Inflammatory macrophage (primary cell): ENCODE measurements around the gene CSPG5.

Source experiments
- DNase-seq, 2 donors: peaks; one replicate each; pipeline ENCODE4 v3.0.0-alpha.2; 2020 to 2022

Gene CSPG5

DNA sequence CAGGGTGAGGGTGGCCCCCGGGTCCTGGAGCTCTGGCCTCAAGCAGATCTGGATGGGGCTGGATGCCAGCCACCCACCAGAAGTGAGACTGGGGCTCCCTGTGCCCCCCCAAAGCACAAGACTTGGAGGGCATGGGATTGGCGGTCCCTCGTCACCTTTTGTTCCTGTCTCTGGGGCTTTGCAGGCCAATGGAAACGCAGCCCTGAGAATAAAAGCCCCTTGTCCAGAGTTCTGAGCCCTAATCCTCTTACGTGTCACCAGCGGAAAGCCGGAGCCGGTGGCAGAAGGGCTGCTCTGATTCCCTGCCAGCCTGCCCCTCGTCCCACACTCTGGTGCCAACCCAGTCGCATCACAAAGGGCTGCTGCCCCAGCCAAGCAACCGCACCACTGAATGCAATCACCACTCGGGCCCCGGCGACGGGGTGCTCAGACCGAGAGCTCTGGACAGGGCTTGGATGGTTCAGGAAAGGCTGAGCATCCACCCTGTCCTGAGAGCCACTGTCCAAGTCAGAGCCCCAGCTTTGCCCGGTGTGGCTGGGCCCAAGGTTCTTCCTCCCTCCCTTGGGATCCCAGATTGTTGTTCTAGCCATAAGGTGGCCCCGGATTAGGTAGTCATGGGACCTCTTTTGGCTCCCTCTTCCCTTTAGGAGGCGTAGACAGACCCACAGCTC, 42.3 kb downstream of the CSPG5 start:
- DNase-seq: no peak

DNA sequence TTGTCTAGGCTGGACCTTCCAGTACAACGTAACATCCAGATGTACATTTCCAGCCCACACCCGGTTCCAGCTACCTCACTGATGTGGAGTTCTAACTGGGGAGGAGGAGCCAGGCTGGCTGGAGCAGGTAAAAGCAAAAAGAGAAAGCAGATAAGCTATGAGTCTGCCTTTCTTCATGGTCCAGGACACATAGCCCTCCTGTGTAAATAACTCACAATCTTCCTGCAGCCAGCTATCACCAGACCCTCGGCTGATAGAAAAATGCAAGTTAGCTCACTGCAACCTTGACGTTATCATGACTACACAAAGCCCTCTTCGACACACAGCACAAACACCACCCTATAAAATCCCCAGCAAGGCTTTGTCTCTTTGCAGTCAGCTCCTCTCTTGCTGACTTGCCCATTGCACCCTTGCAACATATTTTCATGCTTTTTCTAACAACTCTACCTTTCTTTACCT, 44.6 kb downstream of the CSPG5 start:
- DNase-seq: no peak

DNA sequence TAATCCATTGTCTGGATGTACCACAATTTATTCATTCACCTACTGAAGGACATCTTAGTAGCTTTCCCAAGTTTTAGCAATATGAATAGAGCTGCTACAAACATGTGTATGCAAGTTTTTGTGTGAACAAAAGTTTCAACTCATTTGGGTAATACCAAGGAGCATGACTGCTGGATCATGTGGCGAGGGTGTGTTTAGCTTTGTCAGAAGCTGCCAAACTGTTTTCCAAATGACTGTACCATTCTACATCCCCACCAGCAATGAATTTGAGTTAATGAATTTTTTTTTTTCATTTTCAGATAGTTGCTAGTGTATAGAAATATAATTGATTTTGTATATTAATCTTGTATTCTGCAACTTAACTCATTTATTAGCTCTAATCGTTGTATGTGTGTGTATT, 45.2 kb downstream of the CSPG5 start:
- no peak for DNase-seq

DNA sequence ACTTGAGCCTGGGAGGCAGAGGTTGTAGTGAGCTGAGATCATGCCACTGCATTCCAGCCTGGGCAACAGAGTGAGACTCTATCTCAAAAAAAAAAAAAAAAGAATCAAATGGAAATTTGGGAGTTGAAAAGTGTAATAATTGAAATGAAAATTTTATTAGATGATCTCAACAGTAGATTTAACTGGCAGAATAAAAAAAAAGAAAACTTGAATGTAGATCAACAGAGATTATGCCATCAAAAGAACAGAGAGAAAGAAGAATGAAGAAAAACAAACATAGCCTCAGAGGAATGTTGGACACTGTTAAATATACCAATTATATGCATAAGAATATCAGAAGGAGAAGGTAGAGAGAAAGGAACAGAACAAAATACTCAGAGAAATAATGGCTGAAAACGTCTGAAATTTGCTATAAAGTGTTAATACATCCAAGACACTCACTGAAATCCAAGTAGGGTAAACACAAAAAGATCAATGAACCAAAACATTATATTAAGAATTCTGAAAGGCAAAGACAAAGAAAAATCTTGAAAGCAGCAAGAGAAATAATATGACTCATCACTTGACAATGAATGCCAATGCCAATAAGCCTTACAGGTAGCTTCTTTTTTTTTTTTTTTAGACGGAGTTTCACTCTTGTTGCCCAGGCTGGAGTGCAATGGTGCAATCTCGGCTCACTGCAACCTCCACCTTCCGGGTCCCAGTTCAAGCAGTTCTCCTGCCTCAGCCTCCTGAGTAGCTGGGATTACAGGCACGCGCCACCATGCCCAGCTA, 50.5 kb downstream of the CSPG5 start:
- DNase-seq: no peak

DNA sequence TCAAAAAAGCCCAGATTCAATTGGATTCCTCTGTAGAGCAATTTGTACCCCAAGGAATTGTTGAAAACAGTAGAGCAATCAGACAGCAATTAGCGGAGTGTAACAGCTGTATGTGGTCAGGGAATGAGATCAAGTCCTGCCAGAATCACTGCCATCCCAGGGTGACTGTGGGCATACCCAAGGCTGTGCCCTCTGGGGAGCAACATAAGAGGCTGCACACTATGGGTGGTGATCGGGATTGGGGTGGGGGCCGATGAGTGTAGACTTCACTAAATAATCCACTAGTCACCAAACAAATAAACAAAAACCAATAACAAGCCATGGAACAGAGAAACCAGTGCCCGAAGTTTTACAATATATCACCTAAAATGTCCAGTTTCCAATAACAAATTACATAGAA, 53.0 kb downstream of the CSPG5 start:
- no peak for DNase-seq

DNA sequence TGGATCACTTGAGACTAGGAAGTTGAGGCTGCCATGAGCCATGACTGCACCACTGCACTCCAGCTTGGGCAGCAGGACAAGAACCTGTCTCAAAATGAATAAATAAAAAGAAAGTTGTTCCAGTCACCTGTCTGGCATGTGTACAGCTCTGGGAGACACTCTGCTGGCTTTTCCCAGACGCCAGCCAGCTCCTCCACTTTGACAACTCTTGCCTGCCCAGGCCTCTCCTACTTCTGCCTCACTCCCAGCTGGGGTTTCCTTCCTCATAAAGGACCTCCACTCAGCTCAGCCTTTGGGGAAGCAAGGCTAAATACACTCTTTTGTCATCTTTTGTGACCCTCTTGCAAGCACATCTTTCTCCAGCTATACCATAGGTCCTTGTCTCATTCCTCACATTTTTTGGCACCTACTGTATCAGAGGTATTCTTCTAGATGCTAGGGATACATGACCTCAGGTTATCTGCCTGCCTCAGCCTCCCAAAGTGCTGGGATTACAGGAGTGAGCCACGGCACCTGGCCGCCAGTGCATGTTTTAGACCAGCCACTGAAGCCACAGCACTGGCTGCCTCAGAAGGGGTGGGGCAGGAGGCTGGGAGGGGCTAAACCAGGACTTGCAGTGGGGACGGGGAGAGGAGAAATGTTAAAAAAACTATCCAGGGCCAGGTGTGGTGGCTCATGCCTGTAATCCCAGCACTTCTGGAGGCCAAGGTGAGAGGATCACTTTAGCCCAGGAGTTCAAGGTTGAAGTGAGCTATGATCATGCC, 55.2 kb downstream of the CSPG5 start:
- peak in 1 of 2 donors; percentile 8 for DNase-seq

DNA sequence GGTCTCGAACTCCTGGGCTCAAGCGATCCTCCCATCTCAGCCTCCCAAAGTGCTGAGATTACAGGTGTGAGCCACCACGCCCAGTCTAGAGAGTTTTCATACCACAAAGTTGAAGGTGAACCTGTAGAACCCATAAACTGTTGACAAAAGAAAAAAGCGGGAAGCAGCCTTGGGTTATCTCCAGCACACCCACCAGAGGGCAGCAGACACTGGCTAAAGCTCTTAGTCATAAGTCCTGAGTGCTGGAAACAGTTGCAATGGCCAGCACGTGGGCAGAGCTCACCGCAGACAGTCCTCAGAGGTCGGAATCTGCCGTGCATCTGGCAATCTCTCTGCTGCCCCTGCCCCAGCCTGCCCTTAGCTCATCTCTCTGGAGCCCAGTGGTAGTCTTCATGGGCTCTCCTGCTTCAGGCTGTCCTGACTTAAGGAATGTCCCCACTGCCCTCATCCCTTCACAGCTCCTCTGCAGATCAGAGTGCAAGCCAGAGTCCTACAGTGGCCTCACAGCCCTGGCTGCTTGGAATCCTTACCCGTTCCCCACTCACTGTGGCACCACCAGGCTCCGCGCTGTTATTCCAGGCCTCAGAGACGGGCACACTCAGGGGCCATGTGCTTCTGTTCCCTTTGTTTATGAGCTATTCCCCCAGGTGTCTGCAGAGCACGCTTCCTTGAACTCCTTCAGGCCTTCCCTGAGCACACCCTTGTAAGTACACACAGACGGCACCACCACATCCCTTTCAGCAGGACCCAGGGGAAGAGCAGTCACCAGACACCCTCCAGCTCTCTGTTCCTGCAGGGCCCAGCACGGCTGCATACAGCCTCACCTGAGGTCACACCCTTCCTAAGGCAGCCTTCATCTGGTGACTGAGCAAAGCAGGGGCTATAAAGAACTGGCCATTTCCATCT, 56.3 kb downstream of the CSPG5 start:
- peak; percentile 93 to 94 for DNase-seq

DNA sequence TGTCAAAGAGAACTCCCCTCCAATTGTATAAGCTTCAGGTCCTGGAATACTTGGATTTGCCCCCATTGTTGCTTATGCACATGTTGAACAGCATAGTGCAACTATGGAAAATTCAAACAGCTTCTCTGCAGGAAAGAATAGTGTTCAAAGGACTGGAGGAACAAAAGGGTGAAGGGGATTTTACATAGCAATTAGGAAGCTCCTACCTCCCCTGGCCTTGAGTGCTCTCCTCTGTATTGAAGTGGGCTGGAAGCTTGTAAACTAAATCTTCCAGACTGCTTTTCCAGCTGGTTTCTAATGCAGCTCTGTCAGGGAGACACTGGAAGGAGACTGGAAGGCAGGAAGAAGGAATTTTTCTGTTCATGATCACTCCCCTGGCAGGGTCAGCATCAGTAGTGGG, 57.9 kb downstream of the CSPG5 start:
- DNase-seq: no peak

DNA sequence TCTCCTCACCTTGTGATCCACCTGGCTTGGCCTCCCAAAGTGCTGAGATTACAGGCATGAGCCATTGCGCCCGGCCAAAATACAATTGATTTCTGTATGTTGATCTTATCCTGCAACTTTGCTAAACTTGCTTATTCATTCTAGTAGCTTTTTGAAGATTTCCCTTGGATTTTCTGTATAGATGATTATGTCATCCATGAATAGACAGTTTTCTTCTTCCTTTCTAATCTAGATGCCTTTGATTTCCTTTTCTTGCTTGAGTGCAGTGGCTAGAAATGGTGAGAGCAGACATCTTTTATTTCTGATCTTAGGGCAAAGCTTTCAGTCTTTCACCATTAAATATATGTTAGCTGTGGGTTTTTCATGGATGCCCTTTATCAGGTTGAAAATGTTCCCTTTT, 60.7 kb downstream of the CSPG5 start:
- DNase-seq: no peak

DNA sequence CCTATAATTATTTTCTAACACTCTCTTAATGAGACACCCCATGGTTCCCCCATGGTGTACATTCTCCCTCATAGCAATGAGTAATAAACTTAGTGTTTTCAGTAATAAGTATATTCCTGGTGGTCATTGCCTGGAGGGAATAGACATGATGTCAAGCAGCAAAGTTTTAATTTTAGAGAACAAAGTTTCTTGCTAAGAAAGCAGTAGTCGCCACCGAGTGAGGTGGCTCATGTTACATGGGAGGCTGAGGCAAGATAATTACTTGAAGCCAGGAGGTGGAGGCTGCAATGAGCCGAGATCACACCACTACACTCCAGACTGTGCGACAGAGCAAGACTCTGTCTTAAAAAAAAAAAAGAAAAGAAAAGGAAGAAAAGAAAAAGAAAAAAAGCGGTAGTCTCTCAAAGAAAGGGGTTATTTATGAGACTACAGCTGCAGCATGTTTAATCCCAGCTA, 62.8 kb downstream of the CSPG5 start:
- no peak for DNase-seq

DNA sequence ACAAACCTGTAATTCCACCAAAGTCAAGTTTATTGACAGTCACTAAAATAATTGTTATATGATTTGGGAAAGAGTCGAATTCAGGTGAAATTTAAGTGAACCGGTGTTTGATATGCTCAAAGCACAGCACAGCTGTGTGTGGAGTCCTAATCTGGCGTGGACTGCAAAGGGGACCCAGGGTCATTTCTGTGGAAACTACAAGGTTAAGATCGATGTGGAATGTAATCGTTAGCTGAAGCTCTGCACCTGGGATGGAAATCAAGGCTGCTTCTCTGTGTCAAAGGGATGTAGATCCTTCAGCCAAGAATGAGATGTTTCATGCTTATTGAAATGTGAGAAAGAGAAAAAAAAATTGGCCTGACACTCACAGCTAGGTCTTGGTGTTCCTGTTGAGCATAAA, 63.6 kb downstream of the CSPG5 start:
- DNase-seq: no peak

DNA sequence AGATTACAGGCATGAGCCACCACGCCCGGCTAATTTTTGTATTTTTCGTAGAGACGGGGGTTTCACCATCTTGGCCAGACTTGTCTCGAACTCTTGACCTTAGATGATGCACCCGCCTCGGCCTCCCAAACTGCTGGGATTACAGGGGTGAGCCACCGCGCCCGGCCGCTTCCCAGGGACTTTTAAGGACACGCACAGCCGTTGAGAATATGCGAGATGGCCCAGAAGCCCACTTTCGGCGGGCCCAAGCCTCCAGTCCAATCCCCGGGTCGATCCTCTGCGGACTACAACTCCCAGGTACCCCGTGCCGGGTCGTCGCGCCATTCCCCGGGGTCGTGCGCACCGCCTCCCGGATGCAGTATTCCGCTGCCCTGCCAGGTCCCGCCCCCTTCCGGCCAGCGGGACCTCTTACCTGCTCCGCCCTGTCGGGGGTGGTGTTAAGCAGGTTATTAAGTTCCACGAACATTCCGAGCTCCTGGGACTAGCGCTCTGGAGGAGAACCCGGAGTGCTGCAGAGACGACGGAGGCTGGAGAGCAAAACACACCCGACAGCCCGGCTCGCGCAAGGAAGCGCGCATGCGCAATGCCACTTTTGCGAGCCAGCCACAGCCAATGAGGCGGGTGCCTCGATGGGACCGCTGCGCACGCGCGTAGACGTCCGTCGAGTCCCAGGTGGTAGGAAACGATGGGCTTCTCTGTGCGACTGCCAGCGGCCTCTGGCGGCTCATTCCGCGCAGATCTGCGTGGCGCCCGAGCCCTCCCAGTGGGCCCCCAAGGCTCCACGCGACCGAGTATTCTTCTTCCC, 65.3 kb downstream of the CSPG5 start, which contains the start of gene ELP6:
TSS of gene ELP6 (minus strand) at position 588 of the 805 bp plus-strand sequence. CDS start at position 466, 122 bp downstream.
- peak; percentile 95 to 97 for DNase-seq

DNA sequence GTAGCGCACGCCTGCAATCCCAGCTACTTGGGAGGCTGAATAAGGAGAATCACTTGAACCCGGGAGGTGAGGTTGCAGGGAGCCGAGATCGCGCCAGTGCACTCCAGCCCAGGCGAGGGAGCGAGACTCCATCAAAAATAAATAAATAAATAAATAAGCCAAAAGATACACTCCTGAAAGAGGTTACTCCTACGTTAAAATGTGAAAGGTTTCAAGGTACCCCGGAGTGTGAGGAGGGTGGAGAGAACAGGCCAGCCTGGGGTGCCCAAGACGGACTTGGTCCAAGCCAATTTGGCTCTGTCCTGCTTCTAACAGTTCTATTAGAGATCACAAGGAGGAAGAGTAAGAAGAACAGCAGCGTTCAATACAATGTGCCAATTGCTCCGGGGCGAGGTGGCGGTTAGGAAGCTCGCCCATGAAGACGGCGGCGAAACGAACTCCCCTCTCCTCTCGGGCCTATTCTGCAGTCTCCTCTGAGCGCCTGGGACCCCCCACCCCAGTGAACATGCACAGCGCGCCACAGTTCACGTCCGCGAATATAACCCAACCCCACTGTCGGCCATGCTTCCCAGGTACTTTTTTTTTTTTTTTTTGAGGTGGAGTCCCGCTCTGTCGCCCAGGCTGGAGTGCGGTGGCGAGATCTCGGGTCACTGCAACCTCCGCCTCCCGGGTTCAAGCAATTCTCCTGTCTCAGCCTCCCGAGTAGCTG, 66.1 kb downstream of the CSPG5 start:
- DNase-seq: peak; percentile 9
